ENCODE results near the gene JCHAIN.

The JCHAIN gene

GRCh38 chr4:70658418-70658817 is 7.9 kb downstream of the JCHAIN start:
- H3K27me3 ChIP-seq (ENCODE audit: insufficient read depth, low read length, poor library complexity, severe bottlenecking) = no peaks in the 10 kb centered on the region
- H3K9ac ChIP-seq (ENCODE audit: low read depth, low read length, poor library complexity, severe bottlenecking) = no peak overlapping the region
- no peaks in the 10 kb centered on the region for H3K9me2 ChIP-seq (replicated peaks; ENCODE audit: low read depth, low read length)
- H2AFZ ChIP-seq (ENCODE audit: low read length) = peak overlapping the region; percentile 13; the same call in 1 of the 2 replicates
- no peaks in the 10 kb centered on the region for H3K79me2 ChIP-seq (ENCODE audit: insufficient read depth, low read length)
- no peak overlapping the region for H3K4me3 ChIP-seq (ENCODE audit: low read length, poor library complexity, severe bottlenecking)
- H3F3A ChIP-seq (ENCODE audit: low read depth) = no peaks in the 10 kb centered on the region
- H3K36me3 ChIP-seq (ENCODE audit: insufficient read depth, low read length) = no peaks in the 10 kb centered on the region
- H3K4me1 ChIP-seq (ENCODE audit: insufficient read depth, low read length, poor library complexity, severe bottlenecking) = peaks cover 6% of the 10 kb centered on the region
- no peaks in the 10 kb centered on the region for H4K20me1 ChIP-seq (ENCODE audit: insufficient read depth, low read length, poor library complexity, severe bottlenecking)
- no peaks in the 10 kb centered on the region for H3K9me3 ChIP-seq (ENCODE audit: insufficient read depth, low read depth, low read length)
- H3K4me2 ChIP-seq (ENCODE audit: low read depth, low read length, poor library complexity, severe bottlenecking) = no peak overlapping the region
- TF ChIP-seq CTCF (conservative IDR thresholded peaks at IDR 0.05; ENCODE audit: low read length) (no peak), EZH2phosphoT487 (IDR thresholded peaks at IDR 0.05; ENCODE audit: borderline replicate concordance) (no peak)

- H3K4me1 ChIP-seq (ENCODE audit: insufficient read depth, low read length, poor library complexity, severe bottlenecking) = peaks cover 6% of the 10 kb centered on the region
- no peaks in the 10 kb centered on the region for H3K36me3 ChIP-seq (ENCODE audit: insufficient read depth, low read length)
- no peaks in the 10 kb centered on the region for H3K9me2 ChIP-seq (replicated peaks; ENCODE audit: low read depth, low read length)
- no peaks in the 10 kb centered on the region for H4K20me1 ChIP-seq (ENCODE audit: insufficient read depth, low read length, poor library complexity, severe bottlenecking)
- TF ChIP-seq CTCF (conservative IDR thresholded peaks at IDR 0.05; ENCODE audit: low read length) (no peak), EZH2phosphoT487 (IDR thresholded peaks at IDR 0.05; ENCODE audit: borderline replicate concordance) (no peak)
- no peak overlapping the region for H2AFZ ChIP-seq (ENCODE audit: low read length)
- no peaks in the 10 kb centered on the region for H3F3A ChIP-seq (ENCODE audit: low read depth)
- no peaks in the 10 kb centered on the region for H3K79me2 ChIP-seq (ENCODE audit: insufficient read depth, low read length)
- no peaks in the 10 kb centered on the region for H3K9me3 ChIP-seq (ENCODE audit: insufficient read depth, low read depth, low read length)
- no peak overlapping the region for H3K4me2 ChIP-seq (ENCODE audit: low read depth, low read length, poor library complexity, severe bottlenecking)
- H3K27me3 ChIP-seq (ENCODE audit: insufficient read depth, low read length, poor library complexity, severe bottlenecking) = no peaks in the 10 kb centered on the region
- no peak overlapping the region for H3K9ac ChIP-seq (ENCODE audit: low read depth, low read length, poor library complexity, severe bottlenecking)
- H3K4me3 ChIP-seq (ENCODE audit: low read length, poor library complexity, severe bottlenecking) = no peak overlapping the region
Measured at GRCh38 chr4:70657326-70657725, 9.0 kb downstream of the JCHAIN start.

- no peak overlapping the region for H3K9ac ChIP-seq (ENCODE audit: low read depth, low read length, poor library complexity, severe bottlenecking)
- H4K20me1 ChIP-seq (ENCODE audit: insufficient read depth, low read length, poor library complexity, severe bottlenecking) = no peaks in the 10 kb centered on the region
- no peak overlapping the region for H3K4me3 ChIP-seq (ENCODE audit: low read length, poor library complexity, severe bottlenecking)
- H2AFZ ChIP-seq (ENCODE audit: low read length) = no peak overlapping the region
- H3K4me1 ChIP-seq (ENCODE audit: insufficient read depth, low read length, poor library complexity, severe bottlenecking) = peaks cover 6% of the 10 kb centered on the region
- TF ChIP-seq EZH2phosphoT487 (IDR thresholded peaks at IDR 0.05; ENCODE audit: borderline replicate concordance) (no peak), CTCF (conservative IDR thresholded peaks at IDR 0.05; ENCODE audit: low read length) (no peak)
- no peaks in the 10 kb centered on the region for H3K36me3 ChIP-seq (ENCODE audit: insufficient read depth, low read length)
- H3K9me3 ChIP-seq (ENCODE audit: insufficient read depth, low read depth, low read length) = no peaks in the 10 kb centered on the region
- no peak overlapping the region for H3K4me2 ChIP-seq (ENCODE audit: low read depth, low read length, poor library complexity, severe bottlenecking)
- no peaks in the 10 kb centered on the region for H3K9me2 ChIP-seq (replicated peaks; ENCODE audit: low read depth, low read length)
- H3K27me3 ChIP-seq (ENCODE audit: insufficient read depth, low read length, poor library complexity, severe bottlenecking) = no peaks in the 10 kb centered on the region
- no peaks in the 10 kb centered on the region for H3F3A ChIP-seq (ENCODE audit: low read depth)
- no peaks in the 10 kb centered on the region for H3K79me2 ChIP-seq (ENCODE audit: insufficient read depth, low read length)
Measured at GRCh38 chr4:70654605-70655011, 11.7 kb downstream of the JCHAIN start.
